Measurements from ENCODE around the gene MGMT. TPM values are rescaled to one million over a fixed set of nuclear protein-coding genes. Genes with fewer than 3 reads are reported as not detected.
A peak's percentile ranks its signal among the peaks of the same experiment; 100 is the strongest.

The MGMT gene
- total RNA-seq, 2 donors from 2014 or later = 28.6 to 33.7 TPM

DNA sequence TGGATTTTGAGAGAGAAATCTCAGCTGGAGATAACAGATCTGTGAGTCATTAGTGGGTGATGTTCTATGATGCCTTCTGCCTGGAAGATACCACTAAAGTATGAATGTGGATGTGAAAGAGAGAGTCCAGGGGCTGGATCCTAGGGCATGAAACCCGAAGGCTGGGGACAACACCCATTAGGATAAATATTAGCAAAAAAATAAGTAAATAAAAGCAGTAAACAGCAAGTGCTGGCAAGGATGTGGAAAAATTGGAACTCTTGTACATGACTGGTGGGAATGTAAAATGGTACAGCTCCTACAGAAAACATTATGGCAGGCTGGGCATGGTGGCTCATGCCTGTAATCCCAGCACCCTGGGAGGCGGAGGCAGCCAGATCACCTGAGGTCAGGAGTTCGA is 16.6 kb upstream of the MGMT start:
- Histone ChIP-seq H3K36me3 (ENCODE audit: control insufficient read depth, insufficient read depth, low read length) (no peaks in the 10 kb centered on the region), H3K27ac (ENCODE audit: low read depth, low read length) (no peak overlapping the region), H3K4me1 (ENCODE audit: control insufficient read depth, insufficient read depth, low read length) (no peaks in the 10 kb centered on the region), H3K9me3 (ENCODE audit: control insufficient read depth, low read length) (no peaks in the 10 kb centered on the region), H3K9ac (ENCODE audit: extremely low read depth, low read length, poor library complexity, severe bottlenecking) (no peak overlapping the region), H3K27me3 (ENCODE audit: control insufficient read depth, insufficient read depth, low read length, poor library complexity, severe bottlenecking) (no peaks in the 10 kb centered on the region), H3K4me3 (ENCODE audit: low read length) (no peak overlapping the region)
- Mint-ChIP-seq H3K9me3 (no peaks in the 10 kb centered on the region), H3K4me1 (no peaks in the 10 kb centered on the region), H3K27me3 (ENCODE audit: insufficient read depth) (peaks cover 2% of the 10 kb centered on the region), H3K36me3 (ENCODE audit: low read depth) (no peaks in the 10 kb centered on the region), H3K27ac (no peak overlapping the region), H3K4me3 (no peak overlapping the region)
- no peak for DNase-seq
- TF ChIP-seq, protein P1, sequence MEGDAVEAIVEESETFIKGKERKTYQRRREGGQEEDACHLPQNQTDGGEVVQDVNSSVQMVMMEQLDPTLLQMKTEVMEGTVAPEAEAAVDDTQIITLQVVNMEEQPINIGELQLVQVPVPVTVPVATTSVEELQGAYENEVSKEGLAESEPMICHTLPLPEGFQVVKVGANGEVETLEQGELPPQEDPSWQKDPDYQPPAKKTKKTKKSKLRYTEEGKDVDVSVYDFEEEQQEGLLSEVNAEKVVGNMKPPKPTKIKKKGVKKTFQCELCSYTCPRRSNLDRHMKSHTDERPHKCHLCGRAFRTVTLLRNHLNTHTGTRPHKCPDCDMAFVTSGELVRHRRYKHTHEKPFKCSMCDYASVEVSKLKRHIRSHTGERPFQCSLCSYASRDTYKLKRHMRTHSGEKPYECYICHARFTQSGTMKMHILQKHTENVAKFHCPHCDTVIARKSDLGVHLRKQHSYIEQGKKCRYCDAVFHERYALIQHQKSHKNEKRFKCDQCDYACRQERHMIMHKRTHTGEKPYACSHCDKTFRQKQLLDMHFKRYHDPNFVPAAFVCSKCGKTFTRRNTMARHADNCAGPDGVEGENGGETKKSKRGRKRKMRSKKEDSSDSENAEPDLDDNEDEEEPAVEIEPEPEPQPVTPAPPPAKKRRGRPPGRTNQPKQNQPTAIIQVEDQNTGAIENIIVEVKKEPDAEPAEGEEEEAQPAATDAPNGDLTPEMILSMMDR (conservative IDR thresholded peaks at IDR 0.05) = no peak
- WGBS, 2 experiments (ENCODE audit: insufficient coverage in 1 of 2, insufficient read length in 1 of 2) = 91 to 92% methylated on average over 2 to 3 of the region's 3 CpGs

DNA sequence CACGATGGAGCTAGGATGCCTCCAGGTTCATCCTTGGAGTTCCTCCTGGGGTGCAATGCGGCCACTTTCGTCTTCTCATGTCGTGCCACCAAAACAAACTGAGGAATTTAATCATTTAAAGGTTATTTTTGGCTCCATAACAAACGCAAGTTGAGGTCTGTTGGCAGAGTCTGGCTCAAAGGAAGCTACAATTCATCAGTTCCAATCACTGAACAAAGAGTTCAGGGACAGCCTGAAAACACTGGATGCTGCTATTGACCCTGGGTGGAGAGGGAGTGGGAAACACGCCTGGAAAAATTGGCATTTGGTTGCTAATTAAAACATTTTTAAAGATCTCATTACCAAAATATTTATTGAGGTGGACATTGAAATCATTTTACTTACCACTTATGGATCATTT is 11.4 kb upstream of the MGMT start:
- Histone ChIP-seq H3K36me3 (ENCODE audit: control insufficient read depth, insufficient read depth, low read length) (no peaks in the 10 kb centered on the region), H3K9me3 (ENCODE audit: control insufficient read depth, low read length) (no peaks in the 10 kb centered on the region), H3K27me3 (ENCODE audit: control insufficient read depth, insufficient read depth, low read length, poor library complexity, severe bottlenecking) (no peaks in the 10 kb centered on the region), H3K9ac (ENCODE audit: extremely low read depth, low read length, poor library complexity, severe bottlenecking) (no peak overlapping the region), H3K4me3 (ENCODE audit: low read length) (no peak overlapping the region), H3K27ac (ENCODE audit: low read depth, low read length) (no peak overlapping the region), H3K4me1 (ENCODE audit: control insufficient read depth, insufficient read depth, low read length) (no peaks in the 10 kb centered on the region)
- DNase-seq = no peak
- TF ChIP-seq, protein P1 (conservative IDR thresholded peaks at IDR 0.05) = no peak
- 90 to 93% methylated on average over 5 of the region's 6 CpGs for WGBS, 2 experiments (ENCODE audit: insufficient coverage in 1 of 2, insufficient read length in 1 of 2)
- H3K27me3 Mint-ChIP-seq (ENCODE audit: insufficient read depth) = no peaks in the 10 kb centered on the region
- H3K36me3 Mint-ChIP-seq (ENCODE audit: low read depth) = no peaks in the 10 kb centered on the region
- no peaks in the 10 kb centered on the region for H3K9me3 Mint-ChIP-seq
- H3K4me3 Mint-ChIP-seq = no peak overlapping the region
- no peak overlapping the region for H3K27ac Mint-ChIP-seq
- H3K4me1 Mint-ChIP-seq = no peaks in the 10 kb centered on the region

DNA sequence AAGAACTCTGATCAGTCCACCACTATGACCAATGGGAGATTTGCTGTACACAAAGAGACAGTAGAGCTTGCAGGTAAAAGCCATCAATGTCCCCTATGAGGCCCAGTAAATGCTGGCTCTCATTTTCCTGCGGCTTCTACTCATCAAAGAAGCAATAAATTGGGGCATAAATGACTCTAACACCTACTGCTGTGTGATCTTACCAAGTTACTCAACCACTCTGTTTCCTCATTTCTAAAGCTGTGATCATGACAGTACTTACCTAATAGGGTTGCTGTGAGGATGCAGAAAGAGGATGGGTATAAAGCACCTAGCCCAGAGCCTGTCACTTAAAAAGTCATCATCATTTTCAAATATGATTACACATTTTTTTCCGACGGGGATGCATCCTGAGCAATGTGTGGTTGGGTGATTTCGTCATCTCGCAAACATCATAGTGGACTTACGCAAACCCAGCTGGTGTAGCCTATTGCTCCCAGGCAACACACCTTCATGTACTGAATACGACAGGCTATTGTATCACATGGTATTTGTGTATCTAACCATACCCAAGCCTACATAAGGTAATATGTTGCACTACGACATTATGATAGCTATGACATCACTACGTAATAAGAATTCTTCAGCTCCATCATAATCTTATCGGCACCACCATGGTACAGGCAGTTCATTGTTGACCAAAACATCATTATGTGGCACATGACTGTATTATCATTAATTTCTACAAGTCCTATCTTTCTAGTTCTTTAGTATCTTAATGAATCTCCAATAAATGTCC is 7.1 kb upstream of the MGMT start:
- H3K9me3 Mint-ChIP-seq = no peaks in the 10 kb centered on the region
- no peaks in the 10 kb centered on the region for H3K4me1 Mint-ChIP-seq
- peaks cover 9% of the 10 kb centered on the region for H3K27me3 Mint-ChIP-seq (ENCODE audit: insufficient read depth)
- no peaks in the 10 kb centered on the region for H3K36me3 Mint-ChIP-seq (ENCODE audit: low read depth)
- no peak overlapping the region for H3K27ac ChIP-seq (ENCODE audit: low read depth, low read length)
- peak; percentile 22 for DNase-seq
- no peak overlapping the region for H3K9ac ChIP-seq (ENCODE audit: extremely low read depth, low read length, poor library complexity, severe bottlenecking)
- H3K27me3 ChIP-seq (ENCODE audit: control insufficient read depth, insufficient read depth, low read length, poor library complexity, severe bottlenecking) = no peaks in the 10 kb centered on the region
- TF ChIP-seq, protein P1 (conservative IDR thresholded peaks at IDR 0.05) = no peak
- no peak overlapping the region for H3K27ac Mint-ChIP-seq
- H3K4me3 Mint-ChIP-seq = no peak overlapping the region
- no peaks in the 10 kb centered on the region for H3K4me1 ChIP-seq (ENCODE audit: control insufficient read depth, insufficient read depth, low read length)
- H3K36me3 ChIP-seq (ENCODE audit: control insufficient read depth, insufficient read depth, low read length) = no peaks in the 10 kb centered on the region
- H3K9me3 ChIP-seq (ENCODE audit: control insufficient read depth, low read length) = no peaks in the 10 kb centered on the region
- WGBS, 2 experiments (ENCODE audit: insufficient coverage in 1 of 2, insufficient read length in 1 of 2) = 90 to 98% methylated on average over 9 to 10 of the region's 10 CpGs
- H3K4me3 ChIP-seq (ENCODE audit: low read length) = no peak overlapping the region

Data from endodermal cell (in vitro differentiated cells).